Inferior parietal cortex (tissue), 1 donor: ENCODE results near the gene HOXB2.

Experiments used
- DNase-seq: peaks from one replicate; pipeline ENCODE4 v3.0.0-alpha.2; 2016; ENCODE audit errors: extremely low spot score

The HOXB2 gene

GRCh38 chr17:48578616-48579470, 33.9 kb upstream of the HOXB2 start:
- DNase-seq: no peak

- peak; percentile 6 for DNase-seq
These were observed 33.2 kb upstream of the HOXB2 start, which contains the start of gene HOXB4 for GRCh38 chr17:48577946-48578615. Gene HOXB4 (minus strand): TSS chr17:48578350. CDS start chr17:48578319, 31 bp downstream.

- no peak for DNase-seq
These were observed 32.5 kb upstream of the HOXB2 start for GRCh38 chr17:48577330-48577945.

- no peak for DNase-seq
These were observed 31.8 kb upstream of the HOXB2 start for GRCh38 chr17:48576479-48577309.

GRCh38 chr17:48575673-48576478, 31.0 kb upstream of the HOXB2 start:
- no peak for DNase-seq

- no peak for DNase-seq
These were observed 30.2 kb upstream of the HOXB2 start for GRCh38 chr17:48575066-48575582.

GRCh38 chr17:48574505-48575065, 29.7 kb upstream of the HOXB2 start:
- no peak for DNase-seq

- DNase-seq: no peak
These were observed 27.0 kb upstream of the HOXB2 start for GRCh38 chr17:48571826-48572417.

- no peak for DNase-seq
These were observed 26.3 kb upstream of the HOXB2 start for GRCh38 chr17:48571024-48571818.

GRCh38 chr17:48570325-48571023, 25.6 kb upstream of the HOXB2 start:
- DNase-seq: no peak

GRCh38 chr17:48569674-48570324, 24.9 kb upstream of the HOXB2 start:
- DNase-seq: no peak

GRCh38 chr17:48569240-48569582, 24.3 kb upstream of the HOXB2 start:
- no peak for DNase-seq

GRCh38 chr17:48568499-48569239, 23.8 kb upstream of the HOXB2 start:
- no peak for DNase-seq

- no peak for DNase-seq
These were observed 22.9 kb upstream of the HOXB2 start for GRCh38 chr17:48567646-48568354.

- DNase-seq: no peak
These were observed 22.3 kb upstream of the HOXB2 start for GRCh38 chr17:48567209-48567608.

- DNase-seq: no peak
These were observed 21.8 kb upstream of the HOXB2 start for GRCh38 chr17:48566717-48567116.
